ENCODE results near the gene HERC4. TPM values are rescaled to one million over a fixed set of nuclear protein-coding genes. Genes with fewer than 3 reads are reported as not detected.
"Not testable (repeated sequence)": the region's sequence is repeated elsewhere in the genome, so short reads cannot be mapped to it uniquely, and the experiment has no call there.

The HERC4 gene
- total RNA-seq, 1 donor from 2014 or later = 41.6 TPM

DNA sequence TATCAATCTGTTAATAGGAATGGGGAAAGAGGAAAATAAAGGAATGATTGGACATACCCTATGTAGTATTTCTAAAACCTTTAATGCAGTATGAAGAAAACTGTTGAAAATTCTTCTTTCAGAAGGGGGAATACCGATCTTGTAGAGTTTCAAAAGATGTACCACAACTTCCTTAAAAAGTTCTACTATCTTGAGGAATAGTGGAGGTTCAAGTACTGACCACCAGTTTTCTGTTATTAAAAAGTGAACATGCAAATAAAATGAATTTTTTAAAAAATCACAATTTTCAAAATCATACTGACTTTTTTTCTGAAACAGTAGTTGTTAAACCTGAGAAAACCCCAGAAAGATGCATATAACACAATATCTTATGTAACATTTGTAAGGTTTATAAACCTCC lies 86.5 kb downstream of the HERC4 start:
- Mint-ChIP-seq H3K27me3 (ENCODE audit: low read depth) (no peaks in the 10 kb centered on the region), H3K36me3 (ENCODE audit: low read depth) (peaks cover 17% of the 10 kb centered on the region), H3K4me3 (ENCODE audit: unreplicated experiment) (no peak overlapping the region), H3K4me1 (ENCODE audit: low read depth) (no peaks in the 10 kb centered on the region), H3K27ac (ENCODE audit: unreplicated experiment) (no peak overlapping the region), H3K9me3 (ENCODE audit: low read depth) (no peaks in the 10 kb centered on the region)
- TF ChIP-seq, protein P1, sequence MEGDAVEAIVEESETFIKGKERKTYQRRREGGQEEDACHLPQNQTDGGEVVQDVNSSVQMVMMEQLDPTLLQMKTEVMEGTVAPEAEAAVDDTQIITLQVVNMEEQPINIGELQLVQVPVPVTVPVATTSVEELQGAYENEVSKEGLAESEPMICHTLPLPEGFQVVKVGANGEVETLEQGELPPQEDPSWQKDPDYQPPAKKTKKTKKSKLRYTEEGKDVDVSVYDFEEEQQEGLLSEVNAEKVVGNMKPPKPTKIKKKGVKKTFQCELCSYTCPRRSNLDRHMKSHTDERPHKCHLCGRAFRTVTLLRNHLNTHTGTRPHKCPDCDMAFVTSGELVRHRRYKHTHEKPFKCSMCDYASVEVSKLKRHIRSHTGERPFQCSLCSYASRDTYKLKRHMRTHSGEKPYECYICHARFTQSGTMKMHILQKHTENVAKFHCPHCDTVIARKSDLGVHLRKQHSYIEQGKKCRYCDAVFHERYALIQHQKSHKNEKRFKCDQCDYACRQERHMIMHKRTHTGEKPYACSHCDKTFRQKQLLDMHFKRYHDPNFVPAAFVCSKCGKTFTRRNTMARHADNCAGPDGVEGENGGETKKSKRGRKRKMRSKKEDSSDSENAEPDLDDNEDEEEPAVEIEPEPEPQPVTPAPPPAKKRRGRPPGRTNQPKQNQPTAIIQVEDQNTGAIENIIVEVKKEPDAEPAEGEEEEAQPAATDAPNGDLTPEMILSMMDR (IDR thresholded peaks at IDR 0.05) = no peak
- no peak for DNase-seq (ENCODE audit: low spot score)

DNA sequence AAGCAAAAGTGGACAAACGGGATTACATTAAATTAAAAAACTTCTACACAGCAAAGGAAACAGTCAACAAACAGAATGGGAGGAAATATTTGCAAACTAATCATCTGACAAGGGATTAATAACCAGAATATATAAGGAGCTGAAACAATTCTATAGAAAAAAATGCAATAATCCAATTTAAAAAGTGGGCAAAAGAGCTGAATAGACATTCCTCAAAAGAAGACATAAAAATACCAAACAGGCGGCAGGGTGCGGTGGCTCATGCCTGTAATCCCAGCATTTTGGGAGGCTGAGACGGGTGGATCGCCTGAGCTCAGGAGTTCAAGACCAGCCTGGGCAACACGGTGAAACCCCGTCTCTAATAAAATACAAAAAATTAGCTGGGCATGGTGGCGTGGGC lies 92.5 kb downstream of the HERC4 start:
- not testable (repeated sequence) for H3K4me1 Mint-ChIP-seq (ENCODE audit: low read depth); H3K4me3 Mint-ChIP-seq (ENCODE audit: unreplicated experiment); H3K9me3 Mint-ChIP-seq (ENCODE audit: low read depth); H3K27me3 Mint-ChIP-seq (ENCODE audit: low read depth); H3K27ac Mint-ChIP-seq (ENCODE audit: unreplicated experiment); DNase-seq (ENCODE audit: low spot score)
- H3K36me3 Mint-ChIP-seq (ENCODE audit: low read depth) = peaks cover 34% of the 10 kb centered on the region

DNA sequence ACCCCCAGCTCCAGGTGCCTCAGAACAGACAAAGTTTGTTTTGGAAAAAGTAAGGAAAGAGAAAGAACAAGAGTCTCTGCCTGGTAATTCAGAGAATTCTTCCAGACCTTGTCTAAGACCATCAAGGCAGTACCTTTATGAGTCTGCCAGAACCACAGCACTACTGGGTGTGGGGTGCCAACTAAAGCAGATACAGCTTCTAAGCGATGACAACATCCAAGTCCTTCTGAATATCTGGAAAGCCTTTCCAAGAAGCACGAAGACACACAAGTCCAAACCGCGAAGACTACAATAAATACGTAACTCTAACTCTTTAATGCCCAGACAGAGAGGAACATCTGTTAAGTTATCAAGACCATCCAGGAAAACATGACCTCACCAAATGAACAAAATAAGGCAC lies 96.3 kb downstream of the HERC4 start:
- no peak for DNase-seq (ENCODE audit: low spot score)
- Mint-ChIP-seq H3K27ac (ENCODE audit: unreplicated experiment) (no peak overlapping the region), H3K9me3 (ENCODE audit: low read depth) (no peaks in the 10 kb centered on the region), H3K4me1 (ENCODE audit: low read depth) (peaks cover 3% of the 10 kb centered on the region), H3K36me3 (ENCODE audit: low read depth) (peaks cover 33% of the 10 kb centered on the region), H3K4me3 (ENCODE audit: unreplicated experiment) (no peak overlapping the region), H3K27me3 (ENCODE audit: low read depth) (no peaks in the 10 kb centered on the region)
- TF ChIP-seq, protein P1 (IDR thresholded peaks at IDR 0.05) = no peak

DNA sequence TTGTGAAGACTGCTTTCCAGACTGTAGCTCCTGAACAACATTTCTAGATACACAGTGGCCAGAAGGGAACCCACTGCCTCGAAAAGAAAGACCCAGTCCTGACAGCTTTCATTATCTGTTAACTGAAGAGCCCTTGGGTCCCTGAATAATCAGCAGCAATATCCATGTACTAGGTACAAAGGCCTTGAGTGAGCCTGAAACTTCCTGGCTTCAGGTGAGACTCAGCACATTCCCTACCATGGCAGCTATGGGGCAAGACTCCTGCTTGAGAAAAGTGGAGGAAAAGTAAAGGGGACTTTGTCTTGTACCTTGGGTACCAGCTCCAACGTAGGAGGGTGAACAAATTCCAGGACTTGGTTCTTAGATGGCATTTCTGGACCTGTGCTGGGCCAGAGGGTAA lies 97.8 kb downstream of the HERC4 start:
- DNase-seq (ENCODE audit: low spot score) = no peak
- Mint-ChIP-seq H3K4me1 (ENCODE audit: low read depth) (peaks cover 3% of the 10 kb centered on the region), H3K36me3 (ENCODE audit: low read depth) (peaks cover 38% of the 10 kb centered on the region), H3K9me3 (ENCODE audit: low read depth) (peaks cover 4% of the 10 kb centered on the region), H3K27me3 (ENCODE audit: low read depth) (no peaks in the 10 kb centered on the region), H3K4me3 (ENCODE audit: unreplicated experiment) (no peak overlapping the region), H3K27ac (ENCODE audit: unreplicated experiment) (no peak overlapping the region)
- TF ChIP-seq, protein P1 (IDR thresholded peaks at IDR 0.05) = no peak

DNA sequence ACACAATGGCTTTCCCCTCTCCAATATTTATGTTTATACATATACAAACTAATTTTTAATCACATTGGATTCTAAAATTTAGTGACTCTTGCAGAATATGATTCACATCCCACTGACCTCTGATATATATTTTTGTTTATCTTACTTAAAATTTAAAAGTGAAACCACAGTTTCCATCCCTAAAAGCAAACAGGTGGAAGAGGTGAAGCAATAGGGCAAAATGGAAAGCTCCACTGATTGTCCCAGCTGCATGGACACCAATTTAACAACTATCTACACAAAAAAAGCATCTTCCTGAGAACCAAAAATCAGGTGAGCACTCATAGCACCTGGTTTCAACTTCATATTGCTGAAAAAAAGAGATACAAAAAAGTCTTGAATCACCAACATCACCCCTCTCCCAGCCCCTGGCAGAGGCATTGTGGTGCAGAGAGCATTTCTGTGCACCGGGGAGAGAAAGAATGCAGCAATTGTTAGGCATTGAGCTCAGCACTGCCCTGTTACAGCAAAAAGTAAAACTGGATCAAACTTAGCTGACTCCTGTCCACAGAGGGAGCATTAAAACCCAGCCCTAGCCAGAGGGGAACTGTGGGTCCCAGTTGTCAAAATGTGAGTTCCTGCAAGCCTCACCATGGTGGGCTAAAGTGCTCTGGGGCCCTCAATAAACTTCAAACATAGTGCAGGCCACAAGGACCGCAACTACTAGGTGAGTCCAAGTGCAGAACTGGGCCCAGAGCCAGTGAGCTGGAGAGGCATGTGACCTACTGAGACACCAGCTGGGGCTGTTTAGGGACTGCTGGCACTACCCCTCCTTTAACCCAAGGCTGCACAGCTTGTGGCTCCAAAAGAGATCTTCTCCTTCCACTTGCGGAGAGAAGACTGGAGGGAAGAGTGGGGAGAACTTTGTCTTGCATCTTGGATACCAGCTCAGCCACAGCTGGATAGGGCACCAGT lies 98.5 kb downstream of the HERC4 start:
- no peaks in the 10 kb centered on the region for H3K27me3 Mint-ChIP-seq (ENCODE audit: low read depth)
- no peak overlapping the region for H3K4me3 Mint-ChIP-seq (ENCODE audit: unreplicated experiment)
- no peaks in the 10 kb centered on the region for H3K4me1 Mint-ChIP-seq (ENCODE audit: low read depth)
- no peak for DNase-seq (ENCODE audit: low spot score)
- H3K9me3 Mint-ChIP-seq (ENCODE audit: low read depth) = peaks cover 6% of the 10 kb centered on the region
- no peak overlapping the region for H3K27ac Mint-ChIP-seq (ENCODE audit: unreplicated experiment)
- TF ChIP-seq, protein P1 (IDR thresholded peaks at IDR 0.05) = no peak
- peaks cover 36% of the 10 kb centered on the region for H3K36me3 Mint-ChIP-seq (ENCODE audit: low read depth)

Data from chondrocyte (in vitro differentiated cells).